HG03060 (cell line): ENCODE measurements around the gene CELF4.
"Not testable (repeated sequence)": the region's sequence is repeated elsewhere in the genome, so short reads cannot be mapped to it uniquely, and the experiment has no call there.

Experiments used
- ATAC-seq: cut with Tn5 transposase; IDR thresholded peaks from one replicate; pipeline ENCODE4 v1.9.1; 2021; ENCODE audit warnings: low read depth, moderate number of reproducible peaks; ENCODE audit not compliant: unreplicated experiment

Gene CELF4

GRCh38 chr18:37481072-37481471, 84.5 kb downstream of the CELF4 start:
- ATAC-seq: no peak

- no peak for ATAC-seq
Measured at GRCh38 chr18:37476611-37477295, 88.8 kb downstream of the CELF4 start.

GRCh38 chr18:37476182-37476581, 89.4 kb downstream of the CELF4 start:
- ATAC-seq: no peak

GRCh38 chr18:37473195-37473840, 92.3 kb downstream of the CELF4 start:
- no peak for ATAC-seq

GRCh38 chr18:37471637-37472036, 94.0 kb downstream of the CELF4 start:
- no peak for ATAC-seq

- ATAC-seq: no peak
Measured at GRCh38 chr18:37470986-37471385, 94.6 kb downstream of the CELF4 start.

GRCh38 chr18:37467002-37467662, 98.5 kb downstream of the CELF4 start:
- no peak for ATAC-seq

GRCh38 chr18:37465958-37466357, 99.6 kb downstream of the CELF4 start:
- ATAC-seq: no peak

GRCh38 chr18:37464257-37464656, 101.3 kb downstream of the CELF4 start:
- ATAC-seq: no peak

GRCh38 chr18:37461329-37461728, 104.3 kb downstream of the CELF4 start:
- ATAC-seq: not testable (repeated sequence)

GRCh38 chr18:37460604-37461003, 105.0 kb downstream of the CELF4 start:
- ATAC-seq: no peak

- ATAC-seq: no peak
Measured at GRCh38 chr18:37458697-37459096, 106.9 kb downstream of the CELF4 start.

- no peak for ATAC-seq
Measured at GRCh38 chr18:37457753-37458152, 107.8 kb downstream of the CELF4 start.

- ATAC-seq: no peak
Measured at GRCh38 chr18:37457341-37457740, 108.3 kb downstream of the CELF4 start.

- no peak for ATAC-seq
Measured at GRCh38 chr18:37456873-37457272, 108.7 kb downstream of the CELF4 start.

- no peak for ATAC-seq
Measured at GRCh38 chr18:37456395-37456794, 109.2 kb downstream of the CELF4 start.

- ATAC-seq: no peak
Measured at GRCh38 chr18:37453752-37454151, 111.8 kb downstream of the CELF4 start.

- ATAC-seq: no peak
Measured at GRCh38 chr18:37452682-37453385, 112.8 kb downstream of the CELF4 start.

GRCh38 chr18:37452015-37452414, 113.6 kb downstream of the CELF4 start:
- no peak for ATAC-seq

GRCh38 chr18:37451239-37451825, 114.3 kb downstream of the CELF4 start:
- no peak for ATAC-seq
